Smooth muscle cell (in vitro differentiated cells): Measurements from ENCODE around the gene TASP1. TPM values are rescaled to one million over a fixed set of nuclear protein-coding genes. Genes with fewer than 3 reads are reported as not detected.
A peak's percentile ranks its signal among the peaks of the same experiment; 100 is the strongest.

Experiments used
- DNase-seq: peaks from one replicate; lab custom pipeline; 2025; ENCODE audit not compliant: unreplicated experiment; lab: John Stamatoyannopoulos, UW
- H2AFZ ChIP-seq: fragments of 200-600 bp; sonication (generic); 2 replicates; pipeline ENCODE4 v1.6.0; 2016; ENCODE audit warnings: antibody characterized with exemption, low read depth, mild to moderate bottlenecking
- H3F3A ChIP-seq: fragments of 200-600 bp; sonication (generic); 2 replicates; pipeline ENCODE4 v1.6.0; 2017; ENCODE audit warnings: antibody characterized with exemption, low read depth
- H3K27ac ChIP-seq: fragments of 200-600 bp; sonication (generic); 2 replicates; pipeline ENCODE4 v1.5.1; 2016; ENCODE audit warnings: low read depth, mild to moderate bottlenecking
- H3K27me3 ChIP-seq: fragments of 200-600 bp; sonication (generic); 2 replicates; pipeline ENCODE4 v1.6.1; 2016; ENCODE audit warnings: low read depth, mild to moderate bottlenecking
- H3K36me3 ChIP-seq: fragments of 200-600 bp; sonication (generic); 2 replicates; pipeline ENCODE4 v1.5.1; 2016; ENCODE audit warnings: low read depth
- H3K4me1 ChIP-seq: fragments of 200-600 bp; sonication (generic); 2 replicates; pipeline ENCODE4 v1.5.1; 2016; ENCODE audit warnings: low read depth
- H3K4me2 ChIP-seq: fragments of 200-600 bp; sonication (generic); 2 replicates; pipeline ENCODE4 v1.6.0; 2016; ENCODE audit warnings: mild to moderate bottlenecking
- H3K4me3 ChIP-seq: fragments of 200-600 bp; sonication (generic); 2 replicates; pipeline ENCODE4 v1.5.1; 2016; ENCODE audit warnings: mild to moderate bottlenecking
- H3K79me2 ChIP-seq: fragments of 200-600 bp; sonication (generic); 2 replicates; pipeline ENCODE4 v1.6.0; 2016; ENCODE audit warnings: low read depth, mild to moderate bottlenecking
- H3K9ac ChIP-seq: fragments of 200-600 bp; sonication (generic); 2 replicates; pipeline ENCODE4 v1.6.0; 2016; ENCODE audit warnings: low read depth
- H3K9me3 ChIP-seq: fragments of 200-600 bp; sonication (generic); replicated peaks from 2 replicates; pipeline ENCODE4 v1.5.1; 2016; ENCODE audit warnings: low read depth
- H4K20me1 ChIP-seq: fragments of 200-600 bp; sonication (generic); 2 replicates; pipeline ENCODE4 v1.6.0; 2016; ENCODE audit warnings: low read depth
- WGBS: methylation state at CpG from one replicate; pipeline ENCODE4 v1.1.7; 2016; ENCODE audit warnings: low lambda C conversion rate; 5-methylcytosine and 5-hydroxymethylcytosine counted together
- polyA plus RNA-seq: library from polyadenylated mRNA; unstranded; fragments of >200 nt; fragmentation: Nextera tagmentation; extraction: Ambion mirVana; gene quantifications from 2 replicates; pipeline ENCODE4 v1.2.1, GENCODE V29; 2016
- total RNA-seq: library from RNA; depleted of rRNA; stranded (reverse); fragments of >200 nt; gene quantifications from 2 replicates; pipeline ENCODE4 v1.2.3, GENCODE V29; 2014
- TF ChIP-seq, protein P1 (sequence below): fragments of 200-600 bp; sonication (generic); IDR thresholded peaks from 2 replicates; pipeline ENCODE4 v1.5.1; 2017; ENCODE audit warnings: borderline replicate concordance, mild to moderate bottlenecking, antibody characterized with exemption; ENCODE audit not compliant: insufficient read depth, poor library complexity, severe bottlenecking

Gene TASP1
- total and polyA plus RNA-seq, 2 experiments from 2014 or later: 6.4 to 17.5 TPM

DNA sequence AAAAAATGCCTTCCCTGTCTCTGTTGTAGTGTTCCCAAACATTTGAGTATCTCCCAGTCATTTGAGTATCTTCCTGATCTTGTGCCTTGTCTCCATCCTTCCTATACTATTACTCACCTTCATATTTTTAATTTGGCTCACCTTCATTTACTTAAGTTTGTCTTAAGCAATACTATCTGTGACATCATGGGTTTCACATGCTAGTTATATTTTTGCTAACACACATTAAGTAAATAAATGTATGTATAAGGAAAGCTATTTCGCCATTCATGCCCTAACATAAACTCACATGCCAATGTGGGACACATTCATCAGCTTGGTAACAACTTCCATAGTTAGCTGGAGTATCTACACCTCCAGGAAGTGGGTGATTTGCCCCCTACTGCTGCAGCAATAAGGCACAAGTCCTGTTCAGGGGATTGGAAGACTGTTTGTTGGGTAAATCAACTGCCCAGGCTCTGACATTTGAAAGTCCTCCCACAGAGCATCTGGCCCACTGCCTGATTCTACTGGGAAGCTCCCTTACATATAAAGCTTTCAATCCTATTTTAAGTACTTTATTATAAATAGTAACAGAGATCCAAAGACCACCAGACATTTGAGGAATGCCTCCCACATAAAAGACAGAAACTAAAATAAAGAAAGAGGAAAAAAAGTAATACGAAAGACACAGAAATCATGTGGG, 285.3 kb downstream of the TASP1 start:
- H3K4me2 ChIP-seq: peak overlapping the region; percentile 28
- no peaks in the 10 kb centered on the region for H3K27me3 ChIP-seq
- WGBS: 73% methylated on average over 2 of the region's 2 CpGs
- no peaks in the 10 kb centered on the region for H4K20me1 ChIP-seq
- TF ChIP-seq, protein P1, sequence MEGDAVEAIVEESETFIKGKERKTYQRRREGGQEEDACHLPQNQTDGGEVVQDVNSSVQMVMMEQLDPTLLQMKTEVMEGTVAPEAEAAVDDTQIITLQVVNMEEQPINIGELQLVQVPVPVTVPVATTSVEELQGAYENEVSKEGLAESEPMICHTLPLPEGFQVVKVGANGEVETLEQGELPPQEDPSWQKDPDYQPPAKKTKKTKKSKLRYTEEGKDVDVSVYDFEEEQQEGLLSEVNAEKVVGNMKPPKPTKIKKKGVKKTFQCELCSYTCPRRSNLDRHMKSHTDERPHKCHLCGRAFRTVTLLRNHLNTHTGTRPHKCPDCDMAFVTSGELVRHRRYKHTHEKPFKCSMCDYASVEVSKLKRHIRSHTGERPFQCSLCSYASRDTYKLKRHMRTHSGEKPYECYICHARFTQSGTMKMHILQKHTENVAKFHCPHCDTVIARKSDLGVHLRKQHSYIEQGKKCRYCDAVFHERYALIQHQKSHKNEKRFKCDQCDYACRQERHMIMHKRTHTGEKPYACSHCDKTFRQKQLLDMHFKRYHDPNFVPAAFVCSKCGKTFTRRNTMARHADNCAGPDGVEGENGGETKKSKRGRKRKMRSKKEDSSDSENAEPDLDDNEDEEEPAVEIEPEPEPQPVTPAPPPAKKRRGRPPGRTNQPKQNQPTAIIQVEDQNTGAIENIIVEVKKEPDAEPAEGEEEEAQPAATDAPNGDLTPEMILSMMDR: no peak
- no peak overlapping the region for H3K4me3 ChIP-seq
- H3K9me3 ChIP-seq: no peaks in the 10 kb centered on the region
- no peaks in the 10 kb centered on the region for H3K36me3 ChIP-seq
- H2AFZ ChIP-seq: no peak overlapping the region
- peaks cover 7% of the 10 kb centered on the region for H3K4me1 ChIP-seq
- no peak overlapping the region for H3K9ac ChIP-seq
- no peaks in the 10 kb centered on the region for H3F3A ChIP-seq
- no peaks in the 10 kb centered on the region for H3K79me2 ChIP-seq
- DNase-seq: no peak
- peak overlapping the region; percentile 61 for H3K27ac ChIP-seq

GRCh38 chr20:13349235-13349604, 289.5 kb downstream of the TASP1 start:
- peak overlapping the region; percentile 98 for H3K27ac ChIP-seq
- no peaks in the 10 kb centered on the region for H3K79me2 ChIP-seq
- peak overlapping the region; percentile 77 for H3K4me2 ChIP-seq
- H3F3A ChIP-seq: peaks cover 7% of the 10 kb centered on the region
- no peaks in the 10 kb centered on the region for H3K36me3 ChIP-seq
- WGBS: 40% methylated on average over 4 of the region's 4 CpGs
- H3K27me3 ChIP-seq: no peaks in the 10 kb centered on the region
- H3K4me3 ChIP-seq: peak overlapping the region; percentile 25
- no peak overlapping the region for H2AFZ ChIP-seq
- no peaks in the 10 kb centered on the region for H3K9me3 ChIP-seq
- peaks cover 13% of the 10 kb centered on the region for H3K4me1 ChIP-seq
- TF ChIP-seq, protein P1: no peak
- DNase-seq: no peak
- H3K9ac ChIP-seq: peak overlapping the region; percentile 63
- no peaks in the 10 kb centered on the region for H4K20me1 ChIP-seq

DNA sequence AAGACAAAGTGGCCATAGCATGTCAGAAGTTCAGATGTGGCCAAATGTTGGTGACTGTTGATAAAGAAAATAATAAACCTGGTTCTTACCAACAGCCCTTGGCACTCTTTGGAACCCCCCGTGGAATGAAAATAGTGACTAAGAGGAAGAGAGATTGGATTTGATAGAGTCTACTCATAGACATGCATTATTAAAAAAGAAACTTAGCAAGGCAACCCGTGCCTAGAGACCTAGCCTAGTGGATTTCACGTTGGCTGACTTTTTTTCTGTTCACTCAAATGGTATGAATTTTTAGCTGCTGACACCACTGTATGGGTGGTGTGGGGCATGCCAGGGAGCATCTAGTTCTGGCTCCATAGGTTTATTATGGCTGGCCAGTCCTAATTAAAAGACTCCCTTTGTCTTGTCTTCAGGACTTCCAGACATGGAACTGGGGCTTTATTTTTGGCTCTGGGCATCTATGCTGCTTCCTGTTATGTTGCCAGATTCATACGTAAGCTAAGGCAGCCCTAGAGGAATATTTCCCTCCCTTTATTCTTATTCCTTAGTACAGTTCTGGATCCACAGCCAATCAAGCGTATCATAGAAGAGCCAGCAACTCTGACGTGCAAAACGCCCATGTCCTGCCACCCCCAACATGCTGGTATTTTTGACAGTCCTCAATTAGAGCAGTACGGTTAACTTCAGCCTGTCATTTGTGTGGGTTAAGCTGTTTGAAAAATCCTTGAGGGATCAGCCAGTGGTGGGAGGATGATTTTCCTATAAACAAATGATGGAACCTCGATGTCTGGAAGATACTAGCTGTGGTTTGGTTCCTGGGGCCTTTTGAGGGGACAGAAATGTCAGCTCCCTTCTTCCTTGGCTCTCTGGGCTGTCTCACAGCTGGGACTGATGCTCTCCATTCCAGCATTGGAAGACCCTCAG, 290.2 kb downstream of the TASP1 start:
- Histone ChIP-seq H3F3A (peaks cover 7% of the 10 kb centered on the region), H3K9me3 (no peaks in the 10 kb centered on the region), H3K79me2 (no peaks in the 10 kb centered on the region), H4K20me1 (no peaks in the 10 kb centered on the region), H3K4me2 (peak overlapping the region; percentile 78), H3K9ac (peak overlapping the region; percentile 64), H3K4me1 (peaks cover 13% of the 10 kb centered on the region), H3K4me3 (peak overlapping the region; percentile 25), H3K27ac (peak overlapping the region; percentile 98), H3K27me3 (no peaks in the 10 kb centered on the region), H2AFZ (no peak overlapping the region), H3K36me3 (no peaks in the 10 kb centered on the region)
- DNase-seq: no peak
- WGBS: 25% methylated on average over 9 of the region's 9 CpGs
- TF ChIP-seq, protein P1: no peak
